GM18909 (cell line): Measurements from ENCODE around the gene RANBP3.

Experiments used
- ATAC-seq: cut with Tn5 transposase; IDR thresholded peaks from one replicate; pipeline ENCODE4 v1.9.1; 2021; ENCODE audit warnings: mild to moderate bottlenecking; ENCODE audit not compliant: unreplicated experiment, poor library complexity

The RANBP3 gene

GRCh38 chr19:5933391-5934068, 44.4 kb downstream of the RANBP3 start:
- ATAC-seq, result no peak

DNA sequence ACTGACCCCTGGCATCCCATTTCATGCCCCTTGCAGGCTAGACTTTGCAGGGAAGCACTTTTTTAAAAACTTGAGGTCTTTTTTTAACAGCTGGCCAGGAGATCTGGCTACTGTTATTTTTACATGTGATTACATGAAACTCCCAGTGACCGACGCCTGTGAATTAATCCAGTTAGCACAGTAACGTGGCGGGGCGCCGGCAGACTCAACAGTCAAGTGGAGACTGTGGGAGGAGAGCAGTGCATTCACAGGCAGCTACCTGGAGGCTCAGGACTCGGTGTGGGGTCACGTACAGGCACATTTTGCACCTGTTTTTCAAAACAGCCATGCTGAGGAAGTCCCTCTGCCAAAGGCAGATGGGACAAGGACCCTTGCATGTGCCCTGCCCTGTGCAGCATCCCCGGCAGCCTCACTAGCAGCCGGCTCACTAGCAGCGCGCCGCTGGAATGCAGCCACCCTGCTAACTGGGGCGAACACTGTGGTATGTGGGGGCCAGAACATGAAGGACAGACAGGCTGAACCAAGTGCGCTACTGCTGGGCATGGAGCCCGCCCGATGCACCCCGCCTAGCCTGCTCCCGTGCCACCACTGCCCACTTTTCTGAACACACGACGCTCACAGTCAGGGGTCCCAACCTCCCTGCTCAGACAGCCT, 45.2 kb downstream of the RANBP3 start:
- ATAC-seq, result no peak

GRCh38 chr19:5932146-5932545, 45.8 kb downstream of the RANBP3 start:
- no peak for ATAC-seq

GRCh38 chr19:5931251-5931650, 46.7 kb downstream of the RANBP3 start:
- no peak for ATAC-seq

- ATAC-seq, result no peak
Observed at GRCh38 chr19:5929625-5930024, 48.3 kb downstream of the RANBP3 start.

- no peak for ATAC-seq
Observed at GRCh38 chr19:5929179-5929578, 48.8 kb downstream of the RANBP3 start.

DNA sequence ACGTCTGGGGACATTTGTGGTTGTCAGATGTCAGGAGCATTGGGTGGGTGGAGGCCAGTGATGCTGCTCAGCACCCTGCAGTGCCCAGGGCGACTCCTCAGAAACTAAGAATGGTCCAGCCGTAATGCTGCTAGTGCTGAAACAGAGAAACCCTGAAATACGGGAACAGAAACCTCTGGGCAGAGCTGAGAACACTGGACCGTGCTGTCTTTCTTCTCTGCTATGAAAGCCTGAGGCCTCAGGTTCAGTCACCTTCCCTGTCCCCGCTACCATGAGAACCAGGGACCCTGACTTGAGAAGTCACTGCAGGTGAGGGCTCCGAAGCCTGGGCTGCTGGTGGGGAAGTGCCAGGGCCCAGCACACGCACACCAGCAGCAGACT, 50.5 kb downstream of the RANBP3 start:
- no peak for ATAC-seq

- ATAC-seq, result no peak
Observed at GRCh38 chr19:5926641-5927440, 51.1 kb downstream of the RANBP3 start.

- no peak for ATAC-seq
Observed at GRCh38 chr19:5925830-5926427, 52.0 kb downstream of the RANBP3 start.

DNA sequence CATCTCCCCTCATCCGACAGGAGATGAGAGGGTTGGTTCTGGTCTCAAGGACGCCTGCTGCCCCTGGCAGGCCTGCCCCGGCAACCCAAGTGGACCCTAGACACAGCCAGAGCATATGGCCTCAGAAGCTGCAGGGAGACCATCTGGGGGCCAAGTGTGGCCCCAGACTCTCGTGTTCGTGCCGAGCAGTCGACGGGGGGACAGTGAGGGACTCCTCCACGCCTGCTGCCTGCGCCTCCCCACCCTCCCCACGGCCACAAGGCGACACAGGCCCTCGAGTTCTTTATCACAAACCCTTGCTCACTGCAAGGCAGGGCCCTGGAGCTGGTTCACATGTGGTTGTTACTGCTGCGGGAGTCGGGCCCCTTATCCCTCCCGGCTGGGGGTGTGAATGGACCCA, 54.6 kb downstream of the RANBP3 start:
- ATAC-seq, result no peak

GRCh38 chr19:5922161-5922545, 55.8 kb downstream of the RANBP3 start:
- no peak for ATAC-seq

DNA sequence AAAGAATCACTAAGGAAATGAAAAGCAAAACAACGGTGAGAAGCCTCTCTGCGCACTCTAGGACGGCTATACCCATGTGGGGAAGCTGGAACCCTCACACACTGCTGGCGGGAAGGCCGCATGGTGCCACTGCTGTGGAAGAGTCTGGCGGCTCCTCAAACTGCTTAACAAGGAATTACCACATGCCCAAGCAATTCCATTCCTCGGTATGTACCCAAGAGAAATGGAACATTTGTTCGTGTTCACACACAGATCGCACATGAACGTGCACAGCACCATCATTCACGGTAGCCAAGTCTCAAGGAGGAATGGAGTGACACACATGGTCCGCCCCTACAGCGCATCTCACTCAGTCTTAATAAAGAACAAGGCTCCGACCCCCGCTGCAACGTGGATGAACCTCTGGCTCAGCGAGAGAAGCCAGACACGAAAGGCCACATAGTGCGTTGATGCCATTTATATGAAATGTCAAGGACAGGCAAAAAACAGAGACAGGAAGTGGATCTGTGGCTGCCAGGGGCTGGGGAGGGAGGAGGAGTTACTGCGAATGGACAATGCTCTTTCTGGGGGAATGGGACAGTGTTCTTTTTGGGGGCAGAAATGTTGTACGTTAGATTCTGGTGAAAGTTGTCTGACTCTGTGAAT, 56.3 kb downstream of the RANBP3 start:
- ATAC-seq, result no peak

- no peak for ATAC-seq
Observed at GRCh38 chr19:5918463-5919079, 59.4 kb downstream of the RANBP3 start.

GRCh38 chr19:5917431-5918107, 60.4 kb downstream of the RANBP3 start:
- no peak for ATAC-seq

DNA sequence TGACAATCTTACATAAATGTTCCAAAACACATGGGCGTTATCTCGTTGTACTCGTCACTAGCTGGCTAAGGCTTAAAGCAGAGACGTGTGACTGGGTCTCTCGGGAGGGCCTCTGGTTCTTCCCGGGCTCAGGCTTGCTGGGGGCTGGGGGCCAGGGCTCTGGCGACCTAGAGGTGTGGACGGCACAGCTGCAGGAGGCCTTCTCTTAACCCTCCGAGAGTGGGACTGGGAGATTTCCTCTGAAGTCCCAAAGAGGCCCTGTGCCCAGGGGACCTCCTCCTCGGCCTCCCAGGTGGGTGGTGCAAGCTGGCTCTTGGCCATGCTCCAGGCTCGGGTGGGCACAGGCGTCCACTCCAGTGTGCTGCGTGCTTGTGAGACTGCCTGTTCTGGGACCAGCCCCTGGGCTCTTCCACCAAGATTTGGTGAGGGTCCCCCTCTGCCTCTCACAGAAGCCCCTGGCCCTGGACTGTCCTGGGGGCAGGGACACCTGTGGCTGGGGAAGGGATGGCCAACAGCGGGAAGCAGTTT, 61.7 kb downstream of the RANBP3 start:
- no peak for ATAC-seq

- no peak for ATAC-seq
Observed at GRCh38 chr19:5915782-5916165, 62.2 kb downstream of the RANBP3 start.

DNA sequence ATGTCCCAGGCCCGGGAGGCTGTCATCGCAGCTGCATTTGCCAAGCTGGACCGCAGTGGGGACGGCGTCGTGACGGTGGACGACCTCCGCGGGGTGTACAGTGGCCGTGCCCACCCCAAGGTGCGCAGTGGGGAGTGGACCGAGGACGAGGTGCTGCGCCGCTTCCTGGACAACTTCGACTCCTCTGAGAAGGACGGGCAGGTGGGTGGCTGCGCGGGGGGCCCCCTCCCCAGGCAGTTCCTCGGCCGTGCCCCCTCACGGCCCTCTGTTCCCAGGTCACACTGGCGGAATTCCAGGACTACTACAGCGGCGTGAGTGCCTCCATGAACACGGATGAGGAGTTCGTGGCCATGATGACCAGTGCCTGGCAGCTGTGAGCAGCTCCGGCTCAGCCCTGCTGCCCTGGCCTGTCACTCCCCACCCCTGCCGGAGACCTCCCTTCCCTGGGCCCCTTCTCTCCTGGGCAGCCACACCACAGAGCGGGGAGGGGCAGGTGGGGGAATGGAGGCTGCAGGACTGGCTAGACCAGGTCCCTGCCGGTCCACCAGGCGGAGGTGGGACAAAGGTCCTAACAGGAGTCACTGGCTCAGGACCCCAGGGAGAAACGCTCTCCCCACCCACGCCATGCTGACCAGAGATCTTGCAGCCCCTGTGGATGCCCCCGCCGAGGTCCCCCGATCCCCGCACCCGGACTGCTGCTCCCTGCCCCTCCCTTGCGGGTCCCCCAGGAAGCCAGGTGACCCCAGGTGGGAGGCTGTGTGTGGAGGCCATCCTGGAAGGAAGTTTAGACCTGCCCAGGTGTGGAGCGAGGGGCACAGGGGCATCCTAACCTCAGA, 62.8 kb downstream of the RANBP3 start:
- ATAC-seq, result no peak

- ATAC-seq, result no peak
Observed at GRCh38 chr19:5914358-5914774, 63.6 kb downstream of the RANBP3 start.
